Esophagus squamous epithelium (tissue), 4 donors: ENCODE results near the gene COL18A1.

Source experiments
- POLR2A ChIP-seq, 4 donors: fragments of 450-650 bp; IDR thresholded peaks; one replicate each; pipeline ENCODE4 v1.6.1; 2017; ENCODE audit warnings: antibody characterized with exemption in 4 of 4, mild to moderate bottlenecking in 4 of 4, moderate library complexity in 3 of 4
- TF ChIP-seq, protein P1 (sequence below), 6 experiments: fragments of 450-650 bp in 4 of 6; fragments of 200-600 bp in 2 of 6; sonication (generic) in 2 of 6; IDR thresholded peaks; one replicate each; pipeline ENCODE4 v1.5.1; 2016 to 2019; ENCODE audit warnings: antibody characterized with exemption in 6 of 6, mild to moderate bottlenecking in 4 of 6, moderate library complexity in 4 of 6

DNA sequence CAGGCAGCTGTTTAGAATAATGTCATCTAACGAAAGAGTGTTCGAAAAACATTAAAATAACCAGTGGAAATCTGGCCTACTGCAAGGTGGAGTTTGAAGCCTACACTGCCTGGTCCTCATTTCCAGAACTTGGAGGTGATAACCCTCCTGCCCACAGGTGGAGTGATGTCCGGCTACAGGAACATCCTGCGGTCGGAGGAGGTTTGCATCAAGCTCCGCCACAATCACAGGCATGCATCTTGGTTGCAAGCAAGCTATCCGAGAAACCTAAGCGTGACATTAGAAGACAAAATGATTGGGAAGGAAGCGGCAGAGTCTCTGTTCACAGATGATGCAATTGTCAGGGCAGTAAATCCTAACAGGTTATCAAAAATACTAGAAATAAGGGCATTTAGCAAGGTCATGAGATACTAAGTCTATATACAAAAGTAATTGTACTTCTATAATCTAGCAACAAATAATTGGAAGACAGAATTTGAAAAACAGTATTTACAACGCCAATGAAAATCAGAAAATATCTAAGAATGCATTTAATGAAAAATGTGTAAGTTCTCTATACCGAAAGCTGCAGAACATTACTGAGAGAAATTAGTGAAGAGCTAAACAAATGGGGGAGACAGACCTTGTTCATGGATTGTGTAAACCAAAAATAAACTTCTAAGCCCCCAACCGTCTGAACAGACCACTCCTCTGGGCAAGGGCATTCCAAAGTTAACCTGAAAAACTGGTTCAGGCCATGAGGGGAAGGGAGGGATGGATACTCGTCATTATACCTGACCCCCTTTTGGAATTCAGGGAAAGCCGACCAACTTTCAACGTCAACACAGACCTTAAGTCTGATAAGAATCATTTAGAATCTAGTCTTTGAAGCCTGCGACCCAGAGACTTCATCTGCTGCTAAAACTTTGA, 141.9 kb downstream of the COL18A1 start:
- TF ChIP-seq, protein P1, sequence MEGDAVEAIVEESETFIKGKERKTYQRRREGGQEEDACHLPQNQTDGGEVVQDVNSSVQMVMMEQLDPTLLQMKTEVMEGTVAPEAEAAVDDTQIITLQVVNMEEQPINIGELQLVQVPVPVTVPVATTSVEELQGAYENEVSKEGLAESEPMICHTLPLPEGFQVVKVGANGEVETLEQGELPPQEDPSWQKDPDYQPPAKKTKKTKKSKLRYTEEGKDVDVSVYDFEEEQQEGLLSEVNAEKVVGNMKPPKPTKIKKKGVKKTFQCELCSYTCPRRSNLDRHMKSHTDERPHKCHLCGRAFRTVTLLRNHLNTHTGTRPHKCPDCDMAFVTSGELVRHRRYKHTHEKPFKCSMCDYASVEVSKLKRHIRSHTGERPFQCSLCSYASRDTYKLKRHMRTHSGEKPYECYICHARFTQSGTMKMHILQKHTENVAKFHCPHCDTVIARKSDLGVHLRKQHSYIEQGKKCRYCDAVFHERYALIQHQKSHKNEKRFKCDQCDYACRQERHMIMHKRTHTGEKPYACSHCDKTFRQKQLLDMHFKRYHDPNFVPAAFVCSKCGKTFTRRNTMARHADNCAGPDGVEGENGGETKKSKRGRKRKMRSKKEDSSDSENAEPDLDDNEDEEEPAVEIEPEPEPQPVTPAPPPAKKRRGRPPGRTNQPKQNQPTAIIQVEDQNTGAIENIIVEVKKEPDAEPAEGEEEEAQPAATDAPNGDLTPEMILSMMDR (IDR thresholded peaks at IDR 0.05): no peak
- TF ChIP-seq POLR2A (IDR thresholded peaks at IDR 0.05): no peak
